Suppressor macrophage treated with lipopolysaccharide for 4 hours (primary cell): ENCODE results near the gene CCT4.
A peak's percentile ranks its signal among the peaks of the same experiment; 100 is the strongest.
"Not testable (repeated sequence)": the region's sequence is repeated elsewhere in the genome, so short reads cannot be mapped to it uniquely, and the experiment has no call there.

Source experiments
- DNase-seq: peaks from one replicate; pipeline ENCODE4 v3.0.0-alpha.2; 2020

Gene CCT4, protein sequence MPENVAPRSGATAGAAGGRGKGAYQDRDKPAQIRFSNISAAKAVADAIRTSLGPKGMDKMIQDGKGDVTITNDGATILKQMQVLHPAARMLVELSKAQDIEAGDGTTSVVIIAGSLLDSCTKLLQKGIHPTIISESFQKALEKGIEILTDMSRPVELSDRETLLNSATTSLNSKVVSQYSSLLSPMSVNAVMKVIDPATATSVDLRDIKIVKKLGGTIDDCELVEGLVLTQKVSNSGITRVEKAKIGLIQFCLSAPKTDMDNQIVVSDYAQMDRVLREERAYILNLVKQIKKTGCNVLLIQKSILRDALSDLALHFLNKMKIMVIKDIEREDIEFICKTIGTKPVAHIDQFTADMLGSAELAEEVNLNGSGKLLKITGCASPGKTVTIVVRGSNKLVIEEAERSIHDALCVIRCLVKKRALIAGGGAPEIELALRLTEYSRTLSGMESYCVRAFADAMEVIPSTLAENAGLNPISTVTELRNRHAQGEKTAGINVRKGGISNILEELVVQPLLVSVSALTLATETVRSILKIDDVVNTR

DNA sequence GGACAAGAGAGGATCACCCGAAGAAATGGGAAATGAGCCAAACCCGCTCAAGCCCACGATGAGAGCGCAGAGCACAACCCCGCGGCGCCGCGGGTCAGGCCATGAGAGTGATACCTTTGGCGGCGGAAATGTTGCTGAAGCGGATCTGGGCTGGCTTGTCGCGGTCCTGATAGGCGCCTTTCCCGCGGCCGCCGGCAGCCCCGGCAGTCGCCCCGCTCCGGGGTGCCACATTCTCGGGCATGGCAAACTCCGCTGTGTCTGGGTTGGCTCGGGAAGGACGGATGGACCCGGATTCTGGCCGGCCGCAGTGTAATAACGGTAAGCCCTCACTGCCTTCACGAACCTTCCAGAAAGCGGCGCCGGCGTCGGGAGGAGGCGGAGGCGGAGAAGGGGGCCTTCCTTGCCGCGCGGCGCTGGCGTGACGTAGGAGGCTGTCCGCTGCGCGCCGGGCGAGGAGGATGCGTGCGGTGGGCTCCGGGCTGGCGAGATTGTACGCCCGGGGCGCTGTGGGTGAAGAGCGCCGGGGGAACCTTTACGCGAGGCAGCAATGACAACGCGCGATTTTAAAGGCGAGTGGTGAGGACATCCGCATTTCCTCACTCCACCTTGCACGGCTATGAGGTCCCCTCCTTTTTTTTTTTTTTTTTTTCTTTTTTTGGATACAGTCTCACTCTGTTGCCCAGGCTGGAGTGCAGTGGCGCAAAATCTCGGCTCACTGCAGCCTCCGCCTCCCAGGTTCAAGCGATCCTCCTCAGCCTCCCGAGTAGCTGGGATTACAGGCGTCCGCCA is at the start of gene CCT4:
Gene CCT4 (minus strand): TSS at position 390 of the 789 bp plus-strand sequence. CDS start 149 bp downstream, at position 241.
- DNase-seq = peak; percentile 92

DNA sequence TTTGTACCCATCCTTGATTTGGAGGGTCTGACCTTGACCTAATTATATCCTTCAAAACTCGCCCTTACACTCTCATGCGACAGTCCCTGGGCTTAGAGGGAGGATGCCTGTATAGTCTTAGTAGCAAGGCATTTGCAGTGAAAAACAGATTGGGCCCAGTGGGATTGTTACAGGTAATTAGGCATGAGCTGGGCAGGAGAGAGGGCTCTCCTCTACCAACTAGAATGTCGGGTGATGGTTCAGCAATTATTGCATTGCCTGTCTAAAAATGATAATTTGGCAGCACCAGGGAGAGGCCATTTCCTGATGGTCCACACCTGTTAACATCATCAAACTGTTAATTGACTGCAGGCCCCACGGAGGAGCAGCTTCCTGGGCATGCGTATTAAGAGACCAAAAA is 49.4 kb upstream of the CCT4 start:
- DNase-seq = no peak

DNA sequence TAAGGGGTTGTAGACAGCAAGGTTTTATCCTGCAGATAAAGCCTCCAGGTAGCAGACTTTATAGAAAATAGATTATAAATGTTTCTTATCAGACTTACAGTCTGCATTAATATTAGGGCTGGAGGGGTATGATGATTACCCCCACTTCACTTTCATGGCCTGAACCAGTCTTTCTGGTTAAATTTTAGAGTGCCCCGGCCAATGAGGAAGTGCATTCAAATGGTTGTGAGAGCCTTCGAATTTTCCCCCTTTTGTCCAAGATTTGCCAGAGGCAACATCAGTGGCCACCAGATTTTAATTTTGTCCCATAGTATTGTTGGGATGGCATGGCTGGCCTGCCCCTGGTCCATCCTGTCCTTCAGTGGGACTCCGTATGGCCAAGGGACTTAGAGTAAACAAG is 48.6 kb upstream of the CCT4 start:
- DNase-seq = no peak

DNA sequence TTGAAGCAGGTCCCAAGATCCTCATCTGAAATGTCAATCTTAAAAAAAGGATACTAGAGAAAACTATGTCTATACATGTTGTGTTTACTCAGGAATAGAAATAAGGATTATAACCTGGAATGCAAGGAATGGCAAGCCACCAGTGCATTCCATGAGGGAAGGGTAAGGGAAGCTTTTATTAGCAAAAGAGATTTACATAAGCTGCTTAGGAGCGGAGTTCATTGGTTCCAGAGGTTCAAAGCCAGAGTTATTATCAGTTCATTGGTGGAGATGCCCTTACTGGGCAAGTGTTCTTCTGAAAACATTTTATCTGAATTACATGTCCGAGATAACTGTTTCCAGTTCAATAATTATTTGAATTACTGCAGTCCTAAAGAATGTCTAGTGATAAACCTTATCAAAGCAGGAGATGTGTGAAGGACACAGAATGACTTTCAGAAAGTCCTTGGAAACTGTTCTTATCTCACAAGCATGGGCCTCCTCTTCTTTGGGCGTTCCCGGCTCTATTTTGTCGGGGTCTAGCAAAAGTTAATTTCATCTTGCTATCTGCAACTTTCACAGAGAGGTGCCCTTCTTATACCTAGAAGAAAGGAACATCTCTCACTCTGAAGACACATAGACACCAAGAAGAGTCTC is 40.5 kb upstream of the CCT4 start:
- DNase-seq = no peak

DNA sequence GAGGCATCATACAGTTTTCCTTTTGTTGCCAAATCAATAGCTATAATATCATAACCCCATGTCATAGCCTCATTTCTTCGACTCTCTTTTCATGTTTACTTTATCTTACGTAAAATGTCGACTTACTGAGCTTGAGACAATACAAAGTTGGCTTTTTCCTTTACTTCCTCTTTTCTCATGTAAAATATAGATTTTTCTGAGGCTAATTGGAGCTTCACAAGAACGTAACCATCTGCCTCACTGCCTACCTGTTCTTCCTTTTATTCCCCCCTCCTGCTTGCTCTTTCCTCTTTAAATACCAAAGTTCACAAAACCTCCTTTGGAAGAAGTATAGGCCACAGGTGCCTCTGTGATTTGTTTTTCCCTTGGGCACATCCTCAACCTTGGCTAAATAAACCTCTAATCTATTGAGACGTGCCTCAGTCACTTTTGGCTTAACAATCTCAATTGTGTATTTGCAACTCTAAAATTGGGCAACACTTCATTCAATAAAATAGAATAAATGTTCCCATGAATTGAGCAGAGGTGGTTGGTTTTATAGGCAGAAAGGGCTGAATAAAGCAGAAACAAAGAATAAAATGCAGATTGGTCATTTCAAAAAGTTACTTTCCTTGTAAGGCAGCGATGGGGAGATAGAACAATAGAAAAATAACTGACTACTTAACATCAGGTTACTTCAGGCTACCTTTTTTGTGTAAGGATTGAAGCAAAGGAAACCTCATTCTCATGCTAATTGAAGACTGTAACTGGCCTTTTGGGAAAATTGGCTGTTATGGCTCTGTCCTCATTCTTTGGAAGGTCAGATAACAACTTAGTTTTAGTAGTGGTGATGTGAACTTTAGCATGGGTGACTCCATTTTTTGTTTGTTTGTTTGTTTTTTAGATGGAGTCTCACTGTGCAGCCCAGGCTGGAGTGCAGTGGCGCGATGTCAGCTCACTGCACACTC is 38.3 kb upstream of the CCT4 start:
- no peak for DNase-seq

DNA sequence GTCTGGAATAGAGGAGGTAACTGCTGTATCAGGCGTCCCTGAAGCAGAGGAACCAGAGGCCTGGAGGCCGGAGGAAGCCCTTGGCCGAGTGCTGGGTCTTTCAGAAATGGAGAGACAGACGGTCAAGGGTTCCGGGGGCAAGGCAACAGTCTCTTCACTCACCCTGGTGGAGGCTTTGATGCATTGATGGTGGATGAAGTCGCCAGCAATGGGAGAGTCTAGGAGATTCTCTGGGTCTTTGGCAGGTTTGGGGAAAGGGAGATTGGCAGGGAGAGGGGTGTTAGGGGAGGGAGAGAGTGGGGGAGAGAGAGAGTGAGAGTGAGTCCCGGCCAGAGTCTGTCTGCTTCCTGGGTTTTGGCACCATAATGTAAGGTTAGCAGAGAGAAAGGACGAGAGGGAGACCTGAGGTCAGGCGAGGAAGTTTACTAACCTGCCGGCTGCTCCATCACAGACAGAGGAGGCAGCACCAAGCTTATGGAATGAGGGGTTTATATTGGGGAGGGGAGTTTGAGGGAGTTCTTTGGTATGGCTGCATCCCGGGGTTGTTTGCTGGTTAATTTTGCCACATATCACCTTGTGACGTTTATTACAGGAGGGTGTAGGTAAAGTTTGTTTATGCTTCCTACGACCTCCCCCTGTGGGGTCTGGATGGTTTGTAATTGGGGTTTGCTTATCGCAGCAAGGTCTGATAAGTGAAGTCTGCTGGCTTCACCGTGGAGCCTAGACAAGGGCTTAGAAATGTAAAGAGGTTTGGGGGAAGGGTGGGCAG is 36.6 kb upstream of the CCT4 start:
- no peak for DNase-seq

DNA sequence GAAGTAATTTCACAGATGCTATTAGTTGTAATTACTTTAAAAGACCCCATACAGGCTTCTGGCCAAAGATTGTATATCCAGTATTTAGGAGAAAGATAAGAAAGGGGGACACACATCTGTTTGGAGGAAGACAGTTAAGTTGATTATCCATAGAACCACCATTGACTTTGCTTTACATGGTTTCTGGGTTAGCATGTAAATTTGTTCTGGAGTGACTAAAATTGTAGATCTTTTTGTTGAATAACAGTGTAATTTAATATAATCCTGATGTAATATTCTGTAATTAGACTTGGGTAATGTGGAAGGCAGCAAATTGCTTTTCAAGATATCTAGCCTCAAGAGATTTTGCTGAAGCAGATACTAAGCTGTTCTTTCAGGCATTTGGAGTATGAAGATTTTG is 34.3 kb upstream of the CCT4 start:
- DNase-seq = no peak

DNA sequence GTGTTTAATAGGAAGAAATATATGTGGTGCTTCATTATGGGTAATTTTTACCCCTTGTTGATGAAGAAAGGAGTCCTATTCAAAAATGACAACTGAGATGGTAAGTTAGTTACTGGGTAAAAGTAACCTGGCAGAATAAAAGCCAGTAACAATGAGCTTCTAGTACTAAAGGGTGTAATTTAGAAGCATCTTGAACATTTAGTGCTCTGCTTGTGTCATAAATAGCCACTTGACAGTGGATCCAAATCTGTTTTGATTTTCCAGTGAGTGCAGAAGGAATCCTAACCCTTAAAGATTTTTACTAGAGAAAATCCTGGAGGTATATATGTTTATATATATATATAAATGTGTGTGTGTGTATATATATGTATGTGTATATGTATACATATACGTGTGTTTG is 32.1 kb upstream of the CCT4 start:
- DNase-seq = no peak

DNA sequence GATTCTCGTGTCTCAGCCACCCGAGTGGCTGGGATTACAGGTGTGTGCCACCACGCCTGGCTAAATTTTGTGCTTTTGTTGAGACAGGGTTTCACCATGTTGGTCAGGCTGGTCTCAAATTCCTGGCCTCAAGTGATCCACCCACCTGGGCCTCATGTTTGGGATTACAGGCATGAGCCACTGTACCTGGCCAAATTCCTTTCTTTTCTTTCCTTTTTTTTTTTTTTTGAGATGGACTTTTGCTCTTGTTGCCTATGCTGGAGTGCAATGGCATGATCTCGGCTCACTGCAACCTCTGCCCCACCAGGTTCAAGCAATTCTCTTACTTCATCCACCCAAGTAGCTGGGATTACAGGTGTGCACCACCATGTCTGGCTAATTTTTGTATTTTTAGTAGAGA is 26.3 kb upstream of the CCT4 start:
- not testable (repeated sequence) for DNase-seq

DNA sequence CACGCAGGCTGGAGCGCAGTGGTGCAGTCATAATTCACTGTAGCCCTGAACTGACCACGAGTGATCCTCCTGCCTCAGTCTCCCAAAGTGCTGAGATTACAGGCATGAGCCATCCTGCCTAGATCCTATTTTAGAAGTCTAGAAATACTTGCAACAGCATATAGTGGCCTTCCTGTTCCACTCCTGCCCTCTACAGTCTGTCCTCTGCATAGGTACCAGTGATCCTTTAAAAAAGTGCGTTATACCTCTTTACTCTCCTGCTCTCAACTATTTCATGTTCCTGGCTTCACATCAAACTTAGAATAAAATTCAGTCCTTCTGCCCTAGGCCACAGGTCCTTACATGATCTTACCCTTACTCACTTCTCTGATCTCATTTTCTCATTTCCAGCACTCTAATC is 23.1 kb upstream of the CCT4 start:
- DNase-seq = no peak

DNA sequence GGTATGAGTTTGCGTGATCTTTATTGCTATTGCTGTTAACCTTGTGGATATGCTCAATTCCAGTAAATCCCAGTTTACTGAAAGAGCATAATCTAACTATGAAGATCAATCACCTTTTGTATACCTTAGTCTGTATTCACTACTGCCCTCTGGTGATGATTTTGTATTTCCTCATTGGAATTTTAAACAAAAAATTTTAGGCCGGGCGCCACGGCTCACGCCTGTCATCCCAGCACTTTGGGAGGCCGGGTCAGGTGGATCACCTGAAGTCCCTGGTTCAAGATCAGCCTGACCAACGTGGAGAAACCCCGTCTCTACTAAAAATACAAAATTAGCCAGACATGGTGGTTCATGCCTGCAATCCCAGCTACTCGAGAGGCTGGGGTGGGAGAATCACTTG is 22.1 kb upstream of the CCT4 start:
- no peak for DNase-seq

DNA sequence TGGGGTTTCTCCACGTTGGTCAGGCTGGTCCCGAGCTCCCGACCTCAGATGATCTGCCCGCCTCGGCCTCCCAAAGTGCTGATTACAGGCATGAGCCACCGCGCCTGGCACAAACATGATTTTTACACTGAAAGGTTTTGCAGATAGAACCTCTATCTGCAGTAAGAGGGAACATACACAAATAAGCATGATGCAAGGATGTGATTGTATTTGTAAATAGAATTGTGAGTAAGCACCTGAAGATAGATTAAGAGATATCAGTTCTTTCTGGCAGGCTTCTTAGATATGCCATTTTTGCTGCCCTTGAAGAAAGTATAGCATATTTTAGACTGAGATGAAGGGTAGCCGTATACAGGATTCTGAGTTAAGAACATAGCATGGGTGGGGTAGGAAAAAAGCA is 20.7 kb upstream of the CCT4 start:
- DNase-seq = no peak

DNA sequence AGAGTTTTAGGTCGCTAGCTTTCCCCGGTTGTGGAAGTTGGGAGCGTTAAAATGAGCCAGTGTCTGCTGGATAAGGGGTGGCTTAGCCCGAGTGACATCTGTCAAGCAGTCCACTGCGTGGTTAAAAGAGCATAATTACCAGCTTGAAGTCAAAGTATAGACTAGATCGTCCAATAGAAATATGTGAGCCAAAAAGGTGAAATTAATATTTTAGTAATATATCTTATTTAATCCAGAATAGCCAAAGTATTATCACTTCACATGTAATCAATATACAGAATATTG is 17.7 kb upstream of the CCT4 start:
- no peak for DNase-seq

DNA sequence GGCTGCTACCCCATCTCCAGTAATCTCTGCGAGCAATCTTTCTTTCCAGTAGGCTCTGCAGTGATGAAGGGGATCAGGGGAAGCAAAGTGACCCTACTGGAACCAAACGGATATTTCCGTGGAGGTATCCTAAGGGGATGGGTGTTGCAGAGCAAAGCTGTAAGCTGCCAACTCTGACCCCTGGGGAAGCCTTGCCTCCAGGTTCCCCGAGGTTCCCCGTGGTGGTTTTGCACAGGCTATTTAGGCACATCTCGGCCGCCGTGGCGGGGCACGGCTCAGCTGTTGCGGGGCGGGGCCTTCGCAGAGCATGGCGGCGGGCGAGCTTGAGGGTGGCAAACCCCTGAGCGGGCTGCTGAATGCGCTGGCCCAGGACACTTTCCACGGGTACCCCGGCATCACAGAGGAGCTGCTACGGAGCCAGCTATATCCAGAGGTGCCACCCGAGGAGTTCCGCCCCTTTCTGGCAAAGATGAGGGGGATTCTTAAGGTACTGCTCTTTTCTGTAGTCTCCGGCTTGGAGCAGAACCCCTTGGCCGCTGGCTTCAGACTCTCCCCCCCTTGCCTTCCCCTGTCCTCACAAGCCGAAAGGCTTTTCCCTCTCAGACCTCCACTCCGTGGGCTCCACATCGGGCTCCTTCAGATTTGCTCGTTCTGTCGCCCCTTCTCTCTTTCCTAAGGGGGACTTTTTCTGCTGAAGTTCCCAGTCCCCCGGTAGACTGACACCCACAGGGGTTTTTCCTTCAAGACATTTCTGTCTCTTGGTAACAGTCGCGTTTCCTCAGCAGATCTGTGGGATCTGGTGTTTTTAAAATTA is 17.1 kb upstream of the CCT4 start, which contains the start of gene COMMD1:
Gene COMMD1 (plus strand): TSS at position 303 of the 814 bp plus-strand sequence. CDS start 5 bp downstream, at position 308.
- peak; percentile 83 for DNase-seq

DNA sequence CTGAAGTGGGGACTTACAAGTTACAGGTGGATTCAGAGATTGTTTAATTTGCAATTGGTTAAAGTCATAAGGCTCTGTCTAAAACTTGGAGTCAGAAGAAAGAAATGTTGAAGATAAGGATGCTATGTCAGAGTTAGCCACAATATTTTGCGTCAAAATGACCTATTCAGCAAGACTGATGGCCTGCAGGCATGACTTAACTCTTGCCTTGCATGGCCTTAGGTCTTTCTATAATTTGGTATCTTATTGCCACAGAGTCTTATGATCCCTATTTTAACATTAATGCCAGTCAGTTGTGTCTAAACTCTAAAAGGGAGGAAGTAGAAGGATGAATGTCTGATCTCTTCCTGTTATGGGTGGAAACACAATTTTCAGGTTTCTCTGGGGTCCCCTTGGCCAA is 11.8 kb upstream of the CCT4 start:
- peak; percentile 25 for DNase-seq

DNA sequence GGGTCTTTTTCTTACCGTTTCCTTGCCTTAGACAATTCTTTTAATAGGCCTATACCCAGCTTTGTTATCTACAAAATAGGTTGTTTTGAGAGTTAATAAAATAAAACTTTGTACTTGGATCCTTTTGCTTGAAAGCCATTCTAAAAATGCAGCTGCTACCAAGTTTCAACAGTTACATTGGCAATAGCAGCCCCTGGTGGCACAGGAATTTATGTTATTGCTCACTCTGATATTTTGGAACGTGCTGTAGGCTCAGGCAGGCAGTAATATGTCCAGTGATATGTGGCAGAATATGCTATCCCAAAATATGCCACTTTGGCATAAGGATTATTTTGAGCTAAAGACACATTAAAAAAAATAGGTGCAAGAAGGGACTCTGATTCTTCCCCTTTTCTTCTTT is 10.4 kb upstream of the CCT4 start:
- no peak for DNase-seq

DNA sequence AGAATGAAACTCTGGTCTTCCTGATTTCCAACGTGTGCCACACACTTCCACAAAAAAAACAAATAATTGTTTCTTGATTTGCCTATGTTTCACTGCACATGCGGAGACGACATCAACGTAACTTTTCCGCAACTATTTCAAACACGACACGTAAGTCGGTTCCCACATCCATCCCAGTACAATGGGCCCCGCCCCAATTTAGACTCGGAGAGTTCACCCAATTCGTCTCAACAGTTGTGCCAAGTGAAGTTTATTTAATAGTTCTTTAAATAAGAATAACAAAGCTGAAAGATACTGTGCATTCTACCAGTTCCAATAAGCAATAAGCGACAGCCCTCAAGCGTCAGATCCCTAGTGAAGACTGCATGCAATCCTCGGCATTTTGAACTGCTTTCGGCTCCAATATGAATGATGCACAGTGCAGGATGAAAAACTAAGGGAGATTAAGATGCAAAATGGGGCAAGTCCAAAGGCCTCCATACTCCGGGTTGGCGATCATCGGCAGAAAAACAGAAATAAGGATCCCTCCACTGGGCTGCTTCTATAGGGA is 664 bp downstream of the CCT4 start:
- peak; percentile 65 for DNase-seq

DNA sequence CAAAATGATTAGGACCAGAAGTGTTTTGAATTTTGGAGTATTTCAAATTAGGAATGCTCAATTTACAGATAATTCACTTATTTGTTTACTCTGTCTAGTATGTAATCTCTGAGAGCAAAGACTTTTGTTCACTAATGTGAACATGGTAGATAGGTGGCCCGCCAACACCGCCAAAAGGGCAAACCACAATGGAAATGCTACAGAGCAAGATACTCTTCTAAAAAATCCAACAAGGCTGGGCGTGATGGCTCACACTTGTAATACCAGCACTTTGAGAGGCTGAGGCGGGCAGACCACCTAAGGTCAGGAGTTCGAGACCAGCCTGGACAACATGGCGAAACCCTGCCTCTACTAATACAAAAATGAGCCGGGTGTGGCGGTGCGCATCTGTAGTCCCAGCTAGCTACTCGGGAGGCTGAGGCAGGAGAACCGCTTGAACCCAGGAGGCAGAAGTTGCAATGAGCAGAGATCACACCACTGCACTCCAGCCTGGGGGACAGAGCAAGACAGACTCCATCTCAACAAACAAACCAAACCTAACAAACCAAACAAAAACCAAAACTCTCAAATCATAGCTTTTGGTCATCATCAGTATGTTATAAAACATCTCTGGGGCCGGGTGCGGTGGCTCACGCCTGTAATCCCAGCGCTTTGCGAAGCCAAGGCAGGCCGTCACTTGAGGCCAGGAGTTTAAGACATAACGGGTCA is 2.4 kb downstream of the CCT4 start:
- DNase-seq = no peak

DNA sequence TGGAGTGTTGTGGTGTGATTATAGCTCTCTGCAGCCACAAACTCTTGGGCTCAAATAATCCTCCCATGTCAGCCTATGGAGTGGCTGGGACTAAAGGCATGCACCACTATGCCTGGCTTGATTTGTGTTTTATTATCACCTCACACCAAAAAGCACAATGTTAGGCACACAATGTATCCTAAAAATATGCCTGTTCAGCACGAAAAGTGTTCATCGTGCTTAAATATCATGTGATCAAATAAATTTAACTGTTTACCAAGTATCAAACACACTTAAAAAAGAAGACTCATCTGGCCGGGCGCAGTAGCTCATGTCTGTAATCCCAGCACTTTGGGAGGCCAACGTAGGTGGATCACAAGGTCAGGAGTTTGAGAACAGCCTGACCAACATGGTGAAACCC is 5.6 kb downstream of the CCT4 start:
- no peak for DNase-seq

DNA sequence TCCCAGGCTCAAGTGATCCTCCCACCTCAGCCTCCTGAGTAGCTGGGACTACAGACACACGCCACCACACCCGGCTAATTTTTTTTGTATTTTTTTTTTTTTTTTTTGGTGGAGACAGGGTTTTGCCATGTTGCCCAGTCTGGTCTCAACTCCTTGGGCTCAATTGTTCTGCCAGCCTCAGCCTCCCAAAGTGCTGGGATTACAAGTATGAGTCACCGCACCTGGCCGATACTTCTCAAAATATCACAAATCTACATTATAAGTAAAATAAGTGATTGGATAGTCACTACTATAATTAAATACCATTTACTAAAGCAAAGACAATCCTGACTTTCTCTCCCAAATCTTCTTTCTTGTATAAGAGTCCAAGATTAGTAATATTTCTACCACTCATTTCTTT is 9.1 kb downstream of the CCT4 start:
- DNase-seq = not testable (repeated sequence)
